Measurements from ENCODE around the gene SBK3.

GRCh38 chr19:55493052-55493644 is 52.2 kb downstream of the SBK3 start:
- TF ChIP-seq POLR2A (IDR thresholded peaks at IDR 0.05) (no peak), CTCF (IDR thresholded peaks at IDR 0.05) (no peak), POLR2AphosphoS5 (IDR thresholded peaks at IDR 0.05) (no peak)

All from prostate gland (tissue), 2 donors.